MG63 (cell line): ENCODE results near the gene POLR1A. TPM values are rescaled to one million over a fixed set of nuclear protein-coding genes. Genes with fewer than 3 reads are reported as not detected.

Experiments
- DNase-seq: peaks from one replicate; pipeline ENCODE4 v3.0.0-alpha.2; 2020
- H3K27me3 ChIP-seq: fragments of 250-450 bp; sonication (Bioruptor Pico); 2 replicates; pipeline ENCODE4 v1.5.1; 2020; ENCODE audit warnings: mild to moderate bottlenecking, moderate library complexity
- H3K36me3 ChIP-seq: fragments of 250-450 bp; sonication (Bioruptor Pico); 2 replicates; pipeline ENCODE4 v1.5.1; 2020; ENCODE audit warnings: mild to moderate bottlenecking, moderate library complexity
- H3K4me3 ChIP-seq: fragments of 250-450 bp; sonication (Bioruptor Pico); 2 replicates; pipeline ENCODE4 v1.5.1; 2020; ENCODE audit warnings: mild to moderate bottlenecking, moderate library complexity
- H3K9me3 ChIP-seq: fragments of 250-450 bp; sonication (Bioruptor Pico); 2 replicates; pipeline ENCODE4 v1.5.1; 2020; ENCODE audit warnings: mild to moderate bottlenecking, moderate library complexity
- total RNA-seq: library from RNA; depleted of rRNA; stranded (reverse); fragments of >200 nt; shearing (Covaris generic); gene quantifications from 2 replicates; pipeline ENCODE4 v1.2.3, GENCODE V29; 2014; ENCODE audit warnings: low replicate concordance

POLR1A gene
- total RNA-seq, 1 experiment from 2014 or later, result 8.9 TPM

GRCh38 chr2:86050301-86050700, 55.4 kb downstream of the POLR1A start:
- H3K36me3 ChIP-seq, result peaks cover 70% of the 10 kb centered on the region
- H3K27me3 ChIP-seq, result no peaks in the 10 kb centered on the region
- no peak overlapping the region for H3K4me3 ChIP-seq
- no peaks in the 10 kb centered on the region for H3K9me3 ChIP-seq
- DNase-seq, result no peak

GRCh38 chr2:86049529-86049928, 56.2 kb downstream of the POLR1A start:
- Histone ChIP-seq H3K27me3 (no peaks in the 10 kb centered on the region), H3K4me3 (no peak overlapping the region), H3K36me3 (peaks cover 68% of the 10 kb centered on the region), H3K9me3 (no peaks in the 10 kb centered on the region)
- no peak for DNase-seq

GRCh38 chr2:86048888-86049287, 56.8 kb downstream of the POLR1A start:
- Histone ChIP-seq H3K9me3 (no peaks in the 10 kb centered on the region), H3K4me3 (no peak overlapping the region), H3K27me3 (no peaks in the 10 kb centered on the region), H3K36me3 (peaks cover 67% of the 10 kb centered on the region)
- no peak for DNase-seq

DNA sequence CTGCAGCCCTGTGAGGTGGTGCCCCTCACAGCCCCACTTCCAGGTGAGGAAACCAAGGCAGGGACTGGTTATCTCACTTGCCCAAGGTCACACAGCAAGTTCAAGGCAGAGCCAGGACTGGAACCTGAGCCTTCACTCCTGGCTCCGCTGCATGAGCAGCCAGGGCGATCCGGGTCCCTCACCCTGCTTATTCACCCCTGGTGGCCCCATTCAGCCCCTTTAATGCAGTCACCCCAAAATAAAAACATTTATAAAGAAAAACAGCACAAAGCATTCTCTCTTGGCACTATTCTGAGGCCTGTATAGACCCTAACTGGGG, 57.3 kb downstream of the POLR1A start:
- no peaks in the 10 kb centered on the region for H3K27me3 ChIP-seq
- DNase-seq, result no peak
- H3K9me3 ChIP-seq, result no peaks in the 10 kb centered on the region
- peaks cover 61% of the 10 kb centered on the region for H3K36me3 ChIP-seq
- no peak overlapping the region for H3K4me3 ChIP-seq

DNA sequence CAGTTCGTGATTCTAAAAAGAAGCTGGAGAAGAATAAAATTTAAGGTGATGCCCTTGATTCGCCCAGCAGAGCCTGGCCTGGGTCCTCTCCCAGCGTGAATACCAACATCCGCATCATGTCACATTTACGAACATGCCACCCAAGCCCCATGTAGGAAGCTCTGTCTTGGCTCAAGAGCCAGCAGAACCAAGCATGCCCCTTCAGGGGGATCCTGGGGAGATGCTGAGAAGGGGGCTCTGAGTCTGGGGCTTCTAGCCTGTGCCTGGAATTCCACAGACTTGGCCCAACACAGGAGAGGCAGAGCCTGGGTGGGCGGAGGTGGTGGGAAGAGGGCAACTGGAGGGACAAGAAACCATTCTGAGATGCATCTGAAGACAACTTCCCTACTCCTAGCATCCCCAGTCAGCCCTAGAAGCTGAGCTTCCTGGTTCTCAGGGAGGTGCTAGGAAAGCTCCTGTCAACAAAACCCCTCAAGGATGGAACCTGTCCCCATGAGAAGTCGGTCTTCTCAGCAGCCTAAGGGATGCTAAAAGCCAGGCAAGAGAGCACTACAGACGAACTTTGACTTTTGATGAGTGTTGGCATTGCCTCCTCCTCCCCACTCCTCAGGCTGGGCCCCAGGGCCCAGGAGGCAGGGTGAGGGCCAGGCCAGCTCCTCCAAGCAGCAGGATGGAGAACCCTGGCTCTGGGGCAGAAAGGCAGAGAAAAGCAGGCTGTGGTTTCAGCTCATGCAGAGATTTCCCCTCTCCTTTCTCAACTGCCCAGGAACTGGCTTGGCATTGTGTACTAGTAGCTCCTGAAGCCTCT, 57.9 kb downstream of the POLR1A start:
- DNase-seq, result no peak
- Histone ChIP-seq H3K9me3 (no peaks in the 10 kb centered on the region), H3K36me3 (peaks cover 63% of the 10 kb centered on the region), H3K4me3 (no peak overlapping the region), H3K27me3 (no peaks in the 10 kb centered on the region)

- Histone ChIP-seq H3K36me3 (peaks cover 62% of the 10 kb centered on the region), H3K4me3 (no peak overlapping the region), H3K9me3 (no peaks in the 10 kb centered on the region), H3K27me3 (no peaks in the 10 kb centered on the region)
- no peak for DNase-seq
Measured at GRCh38 chr2:86045541-86045940, 60.1 kb downstream of the POLR1A start.

GRCh38 chr2:86044614-86045013, 61.1 kb downstream of the POLR1A start:
- no peak for DNase-seq
- no peak overlapping the region for H3K4me3 ChIP-seq
- no peaks in the 10 kb centered on the region for H3K27me3 ChIP-seq
- no peaks in the 10 kb centered on the region for H3K9me3 ChIP-seq
- peaks cover 64% of the 10 kb centered on the region for H3K36me3 ChIP-seq

DNA sequence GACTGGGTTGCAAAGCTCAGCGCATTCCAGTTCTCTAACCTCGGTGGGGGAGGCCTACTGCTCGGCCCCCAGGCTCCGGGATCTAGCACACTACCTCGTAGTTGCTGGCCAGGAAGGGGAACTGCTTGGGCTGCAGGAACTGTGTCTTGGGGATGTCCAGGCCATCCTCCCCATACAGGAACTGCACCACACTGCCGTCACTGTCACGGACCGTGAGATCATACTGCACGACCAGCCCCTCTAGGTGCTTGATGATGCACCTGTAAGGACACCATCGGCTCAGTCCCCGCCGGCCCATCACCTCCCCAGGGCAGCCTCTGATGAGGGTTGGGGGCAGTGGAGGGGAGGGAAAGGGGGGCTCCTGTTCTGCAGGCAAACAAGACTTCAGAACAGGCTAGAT, 61.6 kb downstream of the POLR1A start:
- no peak overlapping the region for H3K4me3 ChIP-seq
- no peaks in the 10 kb centered on the region for H3K9me3 ChIP-seq
- DNase-seq, result no peak
- peaks cover 62% of the 10 kb centered on the region for H3K36me3 ChIP-seq
- no peaks in the 10 kb centered on the region for H3K27me3 ChIP-seq

DNA sequence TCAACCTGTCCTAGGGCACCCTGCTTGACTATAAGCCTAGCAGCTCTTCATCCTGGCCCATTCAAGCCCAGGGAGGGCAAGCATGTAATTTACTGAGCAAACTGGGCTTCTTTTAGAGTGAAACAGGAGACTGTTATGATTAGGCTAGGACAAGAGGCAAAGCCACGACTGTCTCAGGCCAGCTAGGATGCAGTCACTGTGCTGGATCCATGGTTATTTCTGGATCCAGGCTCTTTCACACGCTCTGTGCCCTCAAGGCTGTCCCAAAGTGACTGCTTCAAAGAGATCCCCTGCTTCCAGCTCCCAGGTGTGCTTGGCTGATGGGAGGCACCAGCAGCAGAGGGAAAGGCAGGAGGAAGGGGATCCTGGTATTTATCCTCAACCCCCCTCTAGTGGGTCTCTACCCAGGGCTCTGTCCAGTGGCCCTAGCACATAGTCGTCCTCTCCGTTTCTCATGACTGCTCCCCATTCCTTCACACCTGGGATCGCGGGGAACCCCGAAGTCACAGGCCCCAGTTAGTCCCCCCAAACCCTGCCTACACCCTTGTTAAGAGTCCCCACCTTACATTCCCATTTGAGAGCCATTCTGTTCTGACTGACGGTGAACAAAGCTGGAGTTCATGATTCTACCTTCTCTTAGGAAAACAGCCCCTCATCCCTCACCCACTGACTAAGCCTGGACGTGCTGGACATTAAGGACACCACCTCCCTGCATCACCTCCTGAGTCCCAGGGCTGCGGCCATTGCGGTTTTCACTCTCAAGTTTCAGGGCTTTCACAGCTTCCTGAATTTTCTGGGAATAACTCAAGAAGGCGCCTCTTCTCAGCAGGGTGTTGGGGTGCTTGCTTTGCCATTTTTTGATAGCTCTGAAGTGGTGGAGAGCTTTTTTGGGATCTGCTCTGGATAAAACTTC, 63.2 kb downstream of the POLR1A start:
- no peak for DNase-seq
- Histone ChIP-seq H3K9me3 (no peaks in the 10 kb centered on the region), H3K36me3 (peaks cover 66% of the 10 kb centered on the region), H3K4me3 (no peak overlapping the region), H3K27me3 (no peaks in the 10 kb centered on the region)

DNA sequence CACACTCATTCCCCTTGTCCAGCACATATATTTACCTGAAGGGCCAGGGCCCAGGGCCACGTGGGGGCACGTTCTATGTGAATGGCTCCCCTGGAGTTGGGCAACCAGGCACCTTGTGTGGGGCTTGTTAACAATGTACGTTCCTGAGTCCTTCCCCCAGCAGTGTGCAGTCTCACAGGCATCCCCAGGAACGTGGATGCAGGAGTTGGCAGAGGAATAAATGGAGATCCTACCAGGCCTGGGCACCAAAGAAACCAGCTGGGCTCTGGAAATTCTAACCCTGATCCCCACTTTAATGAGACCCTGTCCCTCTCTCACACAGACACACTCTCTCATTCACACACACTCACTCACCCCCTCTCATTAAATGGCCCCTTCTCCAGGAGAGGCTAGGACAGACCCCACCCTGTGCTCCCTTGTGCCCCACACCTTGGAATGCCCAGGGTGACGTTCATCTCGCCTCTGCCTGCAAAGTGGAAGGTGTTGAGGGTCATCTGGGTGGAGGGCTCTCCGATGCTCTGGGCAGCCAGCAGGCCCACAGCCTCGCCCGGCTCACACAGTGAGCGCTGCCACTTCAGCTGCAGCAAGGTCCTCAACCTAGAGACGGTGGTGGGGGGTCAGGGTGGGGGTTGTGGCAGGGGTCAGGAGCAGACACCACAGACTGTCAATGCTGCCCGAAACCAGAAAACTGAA, 65.6 kb downstream of the POLR1A start:
- H3K9me3 ChIP-seq, result no peaks in the 10 kb centered on the region
- no peak for DNase-seq
- no peak overlapping the region for H3K4me3 ChIP-seq
- no peaks in the 10 kb centered on the region for H3K27me3 ChIP-seq
- H3K36me3 ChIP-seq, result peaks cover 72% of the 10 kb centered on the region

GRCh38 chr2:86039178-86039962, 66.3 kb downstream of the POLR1A start:
- Histone ChIP-seq H3K4me3 (no peak overlapping the region), H3K9me3 (no peaks in the 10 kb centered on the region), H3K27me3 (no peaks in the 10 kb centered on the region), H3K36me3 (peaks cover 75% of the 10 kb centered on the region)
- no peak for DNase-seq

GRCh38 chr2:86038291-86039081, 67.2 kb downstream of the POLR1A start:
- Histone ChIP-seq H3K4me3 (no peak overlapping the region), H3K9me3 (no peaks in the 10 kb centered on the region), H3K36me3 (peaks cover 81% of the 10 kb centered on the region), H3K27me3 (no peaks in the 10 kb centered on the region)
- DNase-seq, result no peak

- Histone ChIP-seq H3K9me3 (no peaks in the 10 kb centered on the region), H3K4me3 (no peak overlapping the region), H3K27me3 (no peaks in the 10 kb centered on the region), H3K36me3 (peaks cover 83% of the 10 kb centered on the region)
- no peak for DNase-seq
Measured at GRCh38 chr2:86037795-86038192, 67.9 kb downstream of the POLR1A start.

GRCh38 chr2:86037141-86037794, 68.4 kb downstream of the POLR1A start:
- H3K9me3 ChIP-seq, result no peaks in the 10 kb centered on the region
- peaks cover 84% of the 10 kb centered on the region for H3K36me3 ChIP-seq
- DNase-seq, result peak; percentile 68
- no peak overlapping the region for H3K4me3 ChIP-seq
- no peaks in the 10 kb centered on the region for H3K27me3 ChIP-seq

GRCh38 chr2:86036669-86037138, 69.0 kb downstream of the POLR1A start:
- peaks cover 83% of the 10 kb centered on the region for H3K36me3 ChIP-seq
- no peak for DNase-seq
- H3K4me3 ChIP-seq, result no peak overlapping the region
- no peaks in the 10 kb centered on the region for H3K27me3 ChIP-seq
- H3K9me3 ChIP-seq, result no peaks in the 10 kb centered on the region
